Muscle layer of duodenum (tissue), 2 donors: Measurements from ENCODE around the gene DHX36.

Experiments
- H3K27ac ChIP-seq: one replicate; pipeline ENCODE4 v1.7.0; 2013; ENCODE audit warnings: mild to moderate bottlenecking, low read length
- H3K27me3 ChIP-seq: one replicate; pipeline ENCODE4 v1.7.0; 2013; ENCODE audit warnings: low read depth, mild to moderate bottlenecking, control low read depth, low read length
- H3K36me3 ChIP-seq, 2 donors: one replicate each; pipeline ENCODE4 v1.7.0; 2013; ENCODE audit warnings: low read length in 2 of 2, control low read depth in 1 of 2, mild to moderate bottlenecking in 1 of 2; ENCODE audit not compliant: insufficient read depth in 2 of 2, control insufficient read depth in 1 of 2
- H3K4me1 ChIP-seq, 2 donors: one replicate each; pipeline ENCODE4 v1.7.0; 2013; ENCODE audit warnings: low read length in 2 of 2, mild to moderate bottlenecking in 2 of 2, control low read depth in 1 of 2, moderate library complexity in 1 of 2; ENCODE audit not compliant: insufficient read depth in 2 of 2, control insufficient read depth in 1 of 2
- H3K4me3 ChIP-seq, 2 donors: one replicate each; pipeline ENCODE4 v1.7.0; 2013; ENCODE audit warnings: low read length in 2 of 2, low read depth in 1 of 2, mild to moderate bottlenecking in 1 of 2
- H3K9me3 ChIP-seq, 2 donors: one replicate each; pipeline ENCODE4 v1.7.0; 2013; ENCODE audit warnings: low read length in 2 of 2, control low read depth in 1 of 2, mild to moderate bottlenecking in 1 of 2; ENCODE audit not compliant: control insufficient read depth in 1 of 2
- donor health status: healthy.

Gene DHX36

GRCh38 chr3:154223519-154223918 is 100.8 kb downstream of the DHX36 start:
- Histone ChIP-seq H3K36me3 (peaks cover 6 to 10% of the 10 kb centered on the region in 2 donors), H3K27me3 (no peaks in the 10 kb centered on the region), H3K27ac (no peak overlapping the region), H3K4me1 (peaks cover 0 to 5% of the 10 kb centered on the region in 2 donors), H3K4me3 (no peak overlapping the region), H3K9me3 (no peaks in the 10 kb centered on the region)
